Gastrocnemius medialis (tissue), 4 donors: ENCODE results near the gene CIPC. TPM values are rescaled to one million over a fixed set of nuclear protein-coding genes. Genes with fewer than 3 reads are reported as not detected.

Experiments used
- ATAC-seq, 2 donors: fragments of 150-250 bp; one replicate each; pipeline ENCODE4 v1.9.1; 2016
- DNase-seq, 2 donors: peaks; one replicate each; pipeline ENCODE4 v3.0.0-alpha.2; 2019
- H3K27ac ChIP-seq, 4 donors: fragments of 200-600 bp; sonication (generic); 1 replicate in 1 of 4; 2 replicates in 3 of 4; pipeline ENCODE4 v1.5.1; 2016 to 2018; ENCODE audit warnings: mild to moderate bottlenecking in 2 of 4, moderate library complexity in 1 of 4
- H3K27me3 ChIP-seq, 3 donors: fragments of 200-600 bp; sonication (generic) in 2 of 3; 1 replicate in 1 of 3; 2 replicates in 2 of 3; pipeline versions ENCODE4 v1.5.1 to v1.6.0; 2016 to 2019; ENCODE audit warnings: mild to moderate bottlenecking in 1 of 3, moderate library complexity in 1 of 3
- H3K36me3 ChIP-seq, 2 donors: fragments of 200-600 bp; sonication (generic) in 1 of 2; one replicate each; pipeline ENCODE4 v1.5.1; 2017 to 2018
- H3K4me1 ChIP-seq, 2 donors: fragments of 200-600 bp; sonication (generic) in 1 of 2; one replicate each; pipeline ENCODE4 v1.5.1; 2016 to 2017; ENCODE audit warnings: mild to moderate bottlenecking in 2 of 2
- H3K4me3 ChIP-seq, 4 donors: fragments of 200-600 bp; sonication (generic) in 3 of 4; 1 replicate in 1 of 4; 2 replicates in 3 of 4; pipeline ENCODE4 v1.5.1; 2016 to 2019; ENCODE audit warnings: mild to moderate bottlenecking in 2 of 4
- H3K9me3 ChIP-seq, 3 donors: fragments of 200-600 bp; sonication (generic) in 2 of 3; 1 replicate in 1 of 3; 2 replicates in 2 of 3; pipeline ENCODE4 v1.5.1; 2016 to 2019
- CTCF ChIP-seq, 5 experiments: fragments of 450-650 bp in 3 of 5; fragments of 200-600 bp in 2 of 5; sonication (generic) in 2 of 5; IDR thresholded peaks in 4 of 5; conservative IDR thresholded peaks in 1 of 5; 1 replicate in 4 of 5; 2 replicates in 1 of 5; pipeline ENCODE4 v1.5.1; 2016 to 2019; ENCODE audit warnings: antibody characterized with exemption in 5 of 5, mild to moderate bottlenecking in 3 of 5, moderate library complexity in 3 of 5
- POLR2A ChIP-seq, 2 donors: fragments of 450-650 bp; IDR thresholded peaks; one replicate each; pipeline ENCODE4 v1.6.1; 2017; ENCODE audit warnings: antibody characterized with exemption in 2 of 2, mild to moderate bottlenecking in 2 of 2, moderate library complexity in 2 of 2
- in situ Hi-C, 4 donors: fragments of 200-750 bp; cut with MboI; loops; one replicate each; pipeline versions ENCODE4 v1.15.0 to v1.8.0; 2017; ENCODE audit warnings: low sequenced_read_pairs in 4 of 4
- intact Hi-C: fragments of 100-400 bp; cut with DNase I; formaldehyde crosslinking; loops from one replicate; pipeline ENCODE4 v1.15.1; 2023; ENCODE audit warnings: low total_unique reads
- total RNA-seq, 4 donors: library from RNA; depleted of rRNA; stranded (reverse); fragments of >200 nt; gene quantifications; one replicate each; pipeline versions ENCODE4 v1.1.0 to v1.2.3, GENCODE V29; 2016

CIPC gene
- total RNA-seq, 4 donors from 2014 or later: 114 to 178 (median 120) TPM

GRCh38 chr14:77084985-77085384, 13.1 kb upstream of the CIPC start:
- Histone ChIP-seq H3K4me1 (no peaks in the 10 kb centered on the region), H3K27me3 (no peaks in the 10 kb centered on the region), H3K9me3 (no peaks in the 10 kb centered on the region), H3K4me3 (no peak overlapping the region), H3K27ac (peak overlapping the region in 2 of 4 donors; percentile 0 to 3), H3K36me3 (no peaks in the 10 kb centered on the region)
- no peak for DNase-seq
- ATAC-seq: peak in 1 of 2 donors; percentile 27
- in situ Hi-C loops (loop anchor here in 1 of 4 donors (25.0 kb wide), 1 partner anchor 373 kb away; no protein-coding TSS in a partner anchor), intact Hi-C loops (no loop called here)
- TF ChIP-seq CTCF (IDR thresholded peaks at IDR 0.05 in 4 of 5, conservative IDR thresholded peaks at IDR 0.05 in 1 of 5) (no peak), POLR2A (IDR thresholded peaks at IDR 0.05) (no peak)

GRCh38 chr14:77085538-77085937, 12.5 kb upstream of the CIPC start:
- TF ChIP-seq POLR2A (IDR thresholded peaks at IDR 0.05) (no peak), CTCF (IDR thresholded peaks at IDR 0.05 in 4 of 5, conservative IDR thresholded peaks at IDR 0.05 in 1 of 5) (no peak)
- H3K27ac ChIP-seq: peak overlapping the region in 1 of 4 donors; percentile 0
- no peak overlapping the region for H3K4me3 ChIP-seq
- H3K4me1 ChIP-seq: no peaks in the 10 kb centered on the region
- no peaks in the 10 kb centered on the region for H3K27me3 ChIP-seq
- in situ Hi-C loops (loop anchor here in 1 of 4 donors (25.0 kb wide), 1 partner anchor 373 kb away; no protein-coding TSS in a partner anchor), intact Hi-C loops (no loop called here)
- H3K36me3 ChIP-seq: no peaks in the 10 kb centered on the region
- no peaks in the 10 kb centered on the region for H3K9me3 ChIP-seq
- ATAC-seq: no peak
- no peak for DNase-seq

- no peaks in the 10 kb centered on the region for H3K36me3 ChIP-seq
- TF ChIP-seq POLR2A (IDR thresholded peaks at IDR 0.05): no peak
- TF ChIP-seq CTCF (IDR thresholded peaks at IDR 0.05 in 4 of 5, conservative IDR thresholded peaks at IDR 0.05 in 1 of 5): no peak
- H3K27me3 ChIP-seq: no peaks in the 10 kb centered on the region
- in situ Hi-C loops (loop anchor here in 1 of 4 donors (25.0 kb wide), 1 partner anchor 374 kb away; no protein-coding TSS in a partner anchor), intact Hi-C loops (no loop called here)
- peaks cover 0 to 1% (median 0%) of the 10 kb centered on the region in 3 donors for H3K9me3 ChIP-seq
- H3K4me1 ChIP-seq: no peaks in the 10 kb centered on the region
- no peak overlapping the region for H3K4me3 ChIP-seq
- ATAC-seq (no peak), DNase-seq (no peak)
- H3K27ac ChIP-seq: no peak overlapping the region
Observed at GRCh38 chr14:77086017-77086727, 11.9 kb upstream of the CIPC start.

- Histone ChIP-seq H3K4me1 (no peaks in the 10 kb centered on the region), H3K4me3 (no peak overlapping the region), H3K27ac (no peak overlapping the region), H3K36me3 (no peaks in the 10 kb centered on the region), H3K9me3 (peaks cover 0 to 8% (median 0%) of the 10 kb centered on the region in 3 donors), H3K27me3 (no peaks in the 10 kb centered on the region)
- intact Hi-C loops: no loop called here
- TF ChIP-seq POLR2A (IDR thresholded peaks at IDR 0.05) (no peak), CTCF (IDR thresholded peaks at IDR 0.05 in 4 of 5, conservative IDR thresholded peaks at IDR 0.05 in 1 of 5) (no peak)
- ATAC-seq (no peak), DNase-seq (no peak)
- in situ Hi-C loops: loop anchor here in 1 of 4 donors (25.0 kb wide), 1 partner anchor 375 kb away; no protein-coding TSS in a partner anchor
Observed at GRCh38 chr14:77086951-77087350, 11.1 kb upstream of the CIPC start.
